ENCODE measurements around the gene SNAI3. TPM values are rescaled to one million over a fixed set of nuclear protein-coding genes. Genes with fewer than 3 reads are reported as not detected.
A peak's percentile ranks its signal among the peaks of the same experiment; 100 is the strongest.

SNAI3 gene
- total and polyA plus RNA-seq, 4 donors, result 1.1 to 3.8 (median 2.9) TPM

DNA sequence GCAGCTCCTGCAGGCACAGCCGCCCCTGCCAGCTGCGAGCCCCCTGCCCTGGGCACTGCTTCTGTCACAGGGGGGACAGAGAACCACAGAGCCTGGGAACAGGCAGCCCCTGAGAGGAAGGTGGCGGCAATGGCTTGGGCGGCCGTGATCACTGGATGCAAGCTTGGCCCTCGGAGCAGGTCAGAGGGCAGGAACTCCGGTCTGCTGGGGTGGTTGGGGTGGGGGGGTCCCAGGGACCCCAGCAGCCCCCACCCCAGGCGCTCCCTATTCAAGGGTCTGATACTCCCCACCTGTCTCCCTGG, 33.6 kb downstream of the SNAI3 start:
- no peaks in the 10 kb centered on the region for H3K9me3 ChIP-seq (ENCODE audit: control insufficient read depth in 4 of 4, insufficient read depth in 3 of 4, low read length in 3 of 4)

DNA sequence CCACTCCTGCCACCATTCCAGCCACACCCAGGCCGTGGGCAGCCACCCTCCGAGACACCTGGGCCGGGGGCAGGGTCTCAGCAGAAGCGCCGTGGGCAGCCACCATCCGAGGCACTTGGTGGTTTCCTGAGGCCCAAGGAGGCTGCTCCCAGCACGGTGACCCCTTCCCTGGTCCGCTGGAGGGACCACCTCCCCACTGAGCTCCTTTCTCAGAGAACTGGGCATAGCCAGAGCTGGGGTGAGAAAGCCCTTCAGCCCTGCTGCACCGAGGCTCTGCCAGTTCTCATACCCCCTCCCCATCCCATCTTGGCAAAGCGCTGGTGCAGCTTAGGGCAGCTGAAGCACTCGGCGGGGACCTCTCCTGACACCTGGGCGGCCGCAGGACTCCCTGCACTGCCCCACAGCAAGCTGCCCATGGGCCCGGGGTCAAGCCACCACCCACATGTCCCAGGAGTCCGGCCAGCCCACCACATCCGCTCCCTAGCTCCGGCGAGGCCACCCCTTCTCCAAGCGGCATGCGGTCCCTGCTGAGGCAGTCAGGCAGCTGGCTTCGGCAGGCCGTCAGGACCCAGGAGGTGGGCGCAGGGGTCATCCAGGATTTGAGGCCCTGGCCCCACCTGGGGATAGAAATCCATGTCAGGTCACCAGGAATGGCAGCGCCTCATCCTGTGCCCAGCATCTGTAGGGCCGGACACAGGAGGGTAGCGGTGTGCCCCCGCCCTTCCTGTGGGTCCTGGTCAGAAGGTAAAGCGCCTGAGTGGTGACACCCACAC, 34.1 kb downstream of the SNAI3 start:
- Histone ChIP-seq H3K36me3 (ENCODE audit: control insufficient read depth in 4 of 4, insufficient read depth in 4 of 4, low read length in 4 of 4) (peaks cover 0 to 49% (median 6%) of the 10 kb centered on the region in 4 donors), H3K4me3 (no peak overlapping the region), H3K4me1 (ENCODE audit: control insufficient read depth in 5 of 5, insufficient read depth in 5 of 5, low read length in 5 of 5) (peaks cover 0 to 14% (median 6%) of the 10 kb centered on the region in 5 donors), H3K27ac (ENCODE audit: low read depth in 1 of 2, low read length in 1 of 2) (peak overlapping the region in 1 of 2 donors; percentile 87), H3K27me3 (ENCODE audit: control insufficient read depth in 3 of 3, insufficient read depth in 3 of 3, low read length in 2 of 3) (no peaks in the 10 kb centered on the region), H3K9ac (ENCODE audit: insufficient read depth in 1 of 2, low read length in 2 of 2) (no peak overlapping the region), H3K9me3 (ENCODE audit: control insufficient read depth in 4 of 4, insufficient read depth in 3 of 4, low read length in 3 of 4) (no peaks in the 10 kb centered on the region)
- DNase-seq, result no peak
- no peak for ATAC-seq (ENCODE audit: insufficient read depth, low FRiP score)
- no peak for TF ChIP-seq CTCF (IDR thresholded peaks at IDR 0.05; ENCODE audit: control extremely low read depth, extremely low read depth)
- WGBS, 2 donors, result 83 to 87% methylated on average over 26 to 29 of the region's 29 CpGs

More for the DNA sequence above, 33.6 kb downstream of the SNAI3 start:
- DNase-seq, result no peak
- ATAC-seq (ENCODE audit: insufficient read depth, low FRiP score), result no peak
- H3K27me3 ChIP-seq (ENCODE audit: control insufficient read depth in 3 of 3, insufficient read depth in 3 of 3, low read length in 2 of 3), result no peaks in the 10 kb centered on the region
- no peak overlapping the region for H3K9ac ChIP-seq (ENCODE audit: insufficient read depth in 1 of 2, low read length in 2 of 2)
- H3K36me3 ChIP-seq (ENCODE audit: control insufficient read depth in 4 of 4, insufficient read depth in 4 of 4, low read length in 4 of 4), result peaks cover 0 to 54% (median 6%) of the 10 kb centered on the region in 4 donors
- no peak for TF ChIP-seq CTCF (IDR thresholded peaks at IDR 0.05; ENCODE audit: control extremely low read depth, extremely low read depth)
- no peak overlapping the region for H3K4me3 ChIP-seq
- peaks cover 0 to 14% (median 6%) of the 10 kb centered on the region in 5 donors for H3K4me1 ChIP-seq (ENCODE audit: control insufficient read depth in 5 of 5, insufficient read depth in 5 of 5, low read length in 5 of 5)
- H3K27ac ChIP-seq (ENCODE audit: low read depth in 1 of 2, low read length in 1 of 2), result peak overlapping the region in 1 of 2 donors; percentile 87
- 95 to 96% methylated on average over 8 of the region's 8 CpGs for WGBS, 2 donors

- peak; percentile 25 for ATAC-seq (ENCODE audit: insufficient read depth, low FRiP score)
- H3K4me1 ChIP-seq (ENCODE audit: control insufficient read depth in 5 of 5, insufficient read depth in 5 of 5, low read length in 5 of 5), result peaks cover 0 to 14% (median 6%) of the 10 kb centered on the region in 5 donors
- peak overlapping the region in 1 of 2 donors; percentile 61 for H3K9ac ChIP-seq (ENCODE audit: insufficient read depth in 1 of 2, low read length in 2 of 2)
- peaks cover 0 to 45% (median 6%) of the 10 kb centered on the region in 4 donors for H3K36me3 ChIP-seq (ENCODE audit: control insufficient read depth in 4 of 4, insufficient read depth in 4 of 4, low read length in 4 of 4)
- no peak overlapping the region for H3K4me3 ChIP-seq
- 32 to 34% methylated on average over 24 of the region's 24 CpGs for WGBS, 2 donors
- peak; percentile 46 to 72 (median 59) for DNase-seq
- no peaks in the 10 kb centered on the region for H3K27me3 ChIP-seq (ENCODE audit: control insufficient read depth in 3 of 3, insufficient read depth in 3 of 3, low read length in 2 of 3)
- H3K9me3 ChIP-seq (ENCODE audit: control insufficient read depth in 4 of 4, insufficient read depth in 3 of 4, low read length in 3 of 4), result no peaks in the 10 kb centered on the region
- no peak for TF ChIP-seq CTCF (IDR thresholded peaks at IDR 0.05; ENCODE audit: control extremely low read depth, extremely low read depth)
- peak overlapping the region; percentile 14 to 87 for H3K27ac ChIP-seq (ENCODE audit: low read depth in 1 of 2, low read length in 1 of 2)
These were observed 34.9 kb downstream of the SNAI3 start for GRCh38 chr16:88651276-88651988.

Measured in lung (tissue), 12 donors.